A549 treated with AZD2906 at 1 μM for 4 hours (cell line): ENCODE results near the gene NPAS3. TPM values are rescaled to one million over a fixed set of nuclear protein-coding genes. Genes with fewer than 3 reads are reported as not detected.

ENCODE experiments used
- total RNA-seq: library from RNA; stranded (reverse); fragments of 200-300 nt; extraction: Qiagen RNA extraction; gene quantifications from 5 replicates; pipeline ENCODE4 v1.2.3, GENCODE V29; 2022

NPAS3 gene
- not detected in 5 replicates for total RNA-seq

GRCh38 chr14:32938719-32939253 is at the start of gene NPAS3:
Gene NPAS3 (plus strand): TSS chr14:32938879.

